ENCODE measurements around the gene CACNA1H. TPM values are rescaled to one million over a fixed set of nuclear protein-coding genes. Genes with fewer than 3 reads are reported as not detected.
"Not testable (repeated sequence)": the region's sequence is repeated elsewhere in the genome, so short reads cannot be mapped to it uniquely, and the experiment has no call there.

CACNA1H gene
- total RNA-seq, 1 donor from 2014 or later, result under 0.01 TPM

- no peak for DNase-seq (ENCODE audit: low read depth in 2 of 2)
These were observed 71.7 kb downstream of the CACNA1H start for GRCh38 chr16:1224558-1224957.

- no peak for DNase-seq (ENCODE audit: low read depth in 2 of 2)
These were observed 72.1 kb downstream of the CACNA1H start, which contains the start of gene TPSG1 for GRCh38 chr16:1225051-1225451. Gene TPSG1, minus strand, starts transcription at chr16:1225268. Its CDS starts 16 bp downstream, at chr16:1225252.

- DNase-seq (ENCODE audit: low read depth in 2 of 2), result not testable (repeated sequence)
These were observed 72.9 kb downstream of the CACNA1H start for GRCh38 chr16:1225728-1226311.

GRCh38 chr16:1226692-1227091, 73.8 kb downstream of the CACNA1H start:
- DNase-seq (ENCODE audit: low read depth in 2 of 2), result not testable (repeated sequence)

GRCh38 chr16:1228227-1228626, 75.3 kb downstream of the CACNA1H start:
- DNase-seq (ENCODE audit: low read depth in 2 of 2), result not testable (repeated sequence)

GRCh38 chr16:1229476-1229875, 76.6 kb downstream of the CACNA1H start:
- not testable (repeated sequence) for DNase-seq (ENCODE audit: low read depth in 2 of 2)

- not testable (repeated sequence) for DNase-seq (ENCODE audit: low read depth in 2 of 2)
These were observed 77.2 kb downstream of the CACNA1H start, which contains the start of gene TPSB2 for GRCh38 chr16:1230084-1230470. Gene TPSB2, minus strand, starts transcription at chr16:1230184. Its CDS starts 233 bp downstream, at chr16:1229951.

GRCh38 chr16:1230471-1231212, 77.7 kb downstream of the CACNA1H start:
- not testable (repeated sequence) for DNase-seq (ENCODE audit: low read depth in 2 of 2)

GRCh38 chr16:1231301-1231700, 78.4 kb downstream of the CACNA1H start:
- DNase-seq (ENCODE audit: low read depth in 2 of 2), result not testable (repeated sequence)

DNA sequence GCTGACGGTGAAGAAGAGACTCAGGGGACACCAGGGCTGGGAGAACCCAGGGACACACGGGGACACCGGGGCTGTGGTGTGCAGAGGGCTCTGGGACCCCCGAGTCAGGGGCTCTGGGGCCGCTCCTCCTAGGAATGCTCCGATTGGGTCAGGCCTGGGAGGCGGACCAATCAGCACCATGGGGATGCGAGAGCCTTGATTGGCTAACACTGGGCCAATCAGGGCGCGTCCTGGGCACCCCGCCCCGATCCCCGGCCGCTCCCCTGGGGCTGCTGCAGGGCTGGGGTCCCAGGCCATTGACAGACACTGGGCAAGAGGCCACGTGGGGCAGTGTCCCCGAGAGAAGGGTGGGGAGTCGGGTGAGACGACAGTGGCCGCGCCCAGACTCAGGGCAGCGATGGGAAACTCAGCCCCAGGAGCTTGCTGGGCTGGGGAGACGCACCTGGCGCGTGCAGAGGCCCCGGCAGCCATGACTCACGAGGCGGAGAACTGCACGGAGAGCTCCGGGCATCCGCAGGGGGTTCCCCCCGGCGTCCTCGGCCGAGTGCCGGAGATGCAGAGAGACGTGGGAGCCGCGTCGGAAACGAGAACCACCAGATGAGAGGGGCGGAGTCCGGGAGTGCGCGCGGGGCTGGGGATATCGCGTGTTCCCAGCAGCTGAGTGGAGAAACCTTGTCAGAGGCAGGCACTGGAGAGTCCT, 79.3 kb downstream of the CACNA1H start:
- not testable (repeated sequence) for DNase-seq (ENCODE audit: low read depth in 2 of 2)

DNA sequence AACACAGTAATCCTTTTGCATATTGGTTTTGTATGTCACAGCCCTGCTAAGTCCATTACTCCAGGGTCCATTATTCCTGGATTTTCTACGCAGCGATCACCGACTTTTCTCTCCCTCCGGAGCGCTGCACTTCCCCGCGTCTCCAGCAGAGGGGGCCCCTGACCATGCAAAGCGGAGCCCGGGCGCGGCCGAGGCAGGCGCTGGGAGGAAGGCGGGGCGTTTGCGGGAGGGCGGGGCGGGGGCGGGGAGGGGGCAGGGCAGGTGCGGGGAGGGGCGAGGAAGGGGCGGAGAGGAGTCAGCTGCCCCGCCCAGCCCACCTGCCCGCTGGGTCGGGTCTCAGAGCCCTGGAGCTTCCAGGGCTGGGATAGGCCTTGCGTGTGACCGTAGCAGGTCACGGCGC, 83.8 kb downstream of the CACNA1H start:
- not testable (repeated sequence) for DNase-seq (ENCODE audit: low read depth in 2 of 2)

DNA sequence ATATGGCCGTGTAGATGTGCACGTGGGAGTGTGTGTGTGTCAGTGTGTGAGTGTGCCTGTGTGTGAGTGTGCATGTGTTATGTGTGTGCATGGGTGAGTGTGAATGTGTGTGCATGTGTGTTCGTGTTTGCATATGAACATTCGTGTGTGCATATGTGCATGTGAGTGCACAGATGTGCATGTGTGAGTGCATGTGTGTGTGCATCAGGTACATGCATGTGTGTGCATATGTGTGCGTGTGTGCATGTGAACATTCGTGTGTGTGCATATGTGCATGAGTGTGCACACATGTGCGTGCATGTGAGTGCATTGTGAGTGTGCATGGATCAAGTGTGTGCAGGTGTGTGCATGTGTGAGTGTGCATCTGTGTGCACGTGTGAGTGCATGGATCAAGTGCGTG, 85.1 kb downstream of the CACNA1H start:
- no peak for DNase-seq (ENCODE audit: low read depth in 2 of 2)

- DNase-seq (ENCODE audit: low read depth in 2 of 2), result not testable (repeated sequence)
These were observed 86.0 kb downstream of the CACNA1H start for GRCh38 chr16:1238909-1239308.

- DNase-seq (ENCODE audit: low read depth in 2 of 2), result not testable (repeated sequence)
These were observed 86.7 kb downstream of the CACNA1H start for GRCh38 chr16:1239575-1239974.

- DNase-seq (ENCODE audit: low read depth in 2 of 2), result not testable (repeated sequence)
These were observed 87.5 kb downstream of the CACNA1H start, which contains the start of gene TPSAB1 for GRCh38 chr16:1240436-1240835. Gene TPSAB1, plus strand, starts transcription at chr16:1240705. Its CDS starts 234 bp downstream, at chr16:1240939.

DNA sequence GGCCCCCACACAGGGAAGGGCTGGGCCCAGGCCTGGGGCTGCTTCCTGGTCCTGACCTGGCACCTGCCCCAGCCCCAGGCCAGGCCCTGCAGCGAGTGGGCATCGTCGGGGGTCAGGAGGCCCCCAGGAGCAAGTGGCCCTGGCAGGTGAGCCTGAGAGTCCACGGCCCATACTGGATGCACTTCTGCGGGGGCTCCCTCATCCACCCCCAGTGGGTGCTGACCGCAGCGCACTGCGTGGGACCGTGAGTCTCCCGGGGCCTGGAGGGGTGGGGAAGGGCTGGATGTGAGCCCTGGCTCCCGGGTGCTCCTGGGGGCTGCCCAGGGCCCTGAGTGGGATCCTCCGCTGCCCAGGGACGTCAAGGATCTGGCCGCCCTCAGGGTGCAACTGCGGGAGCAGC, 88.2 kb downstream of the CACNA1H start:
- DNase-seq (ENCODE audit: low read depth in 2 of 2), result not testable (repeated sequence)

- DNase-seq (ENCODE audit: low read depth in 2 of 2), result not testable (repeated sequence)
These were observed 90.5 kb downstream of the CACNA1H start for GRCh38 chr16:1243363-1243762.

DNA sequence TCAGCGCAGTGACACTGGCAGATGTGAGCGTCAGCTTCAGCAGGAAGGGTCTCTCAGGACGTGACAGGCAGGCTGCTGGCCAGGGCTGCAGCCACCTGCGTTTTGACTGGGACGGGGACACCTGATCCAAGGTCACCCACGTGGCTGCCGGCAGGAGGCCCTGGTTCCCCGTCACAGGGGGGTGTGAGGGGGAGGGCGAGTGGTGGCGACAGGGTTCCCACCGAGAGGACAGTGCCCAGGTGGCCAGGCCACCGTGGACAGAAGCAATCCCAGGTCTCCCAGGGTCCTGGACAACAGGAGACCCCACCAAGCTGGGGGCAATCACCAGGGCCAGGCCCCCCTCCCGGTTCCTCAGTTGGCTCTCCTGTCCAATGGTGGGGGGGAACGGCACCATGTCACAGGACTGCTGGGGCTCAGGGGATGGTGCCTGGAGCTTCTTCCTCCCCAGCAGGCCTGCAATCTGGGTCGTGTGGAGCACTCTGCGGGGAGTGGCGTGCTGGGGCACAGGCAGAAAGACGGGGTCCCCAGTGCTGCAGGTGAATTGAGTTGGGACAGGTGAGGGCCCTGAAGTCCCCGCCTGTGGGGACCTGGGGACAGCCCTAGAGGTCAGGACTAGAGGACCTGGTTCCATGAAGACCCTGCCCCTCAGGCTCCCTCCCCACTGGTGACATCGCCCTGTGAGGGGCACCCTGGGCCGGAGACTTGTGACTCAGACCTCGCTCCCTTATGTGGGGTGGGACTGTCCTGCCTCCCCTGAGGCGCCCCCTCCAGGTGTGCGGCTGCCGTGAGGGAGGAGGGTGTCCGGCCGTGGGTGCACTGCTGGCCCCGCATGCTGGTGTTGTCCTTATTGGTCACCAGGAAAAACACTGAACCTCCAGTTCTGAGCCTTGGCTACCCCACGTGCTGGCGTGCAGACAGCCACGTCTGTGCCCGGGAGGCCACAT, 91.3 kb downstream of the CACNA1H start:
- DNase-seq (ENCODE audit: low read depth in 2 of 2), result not testable (repeated sequence)

DNA sequence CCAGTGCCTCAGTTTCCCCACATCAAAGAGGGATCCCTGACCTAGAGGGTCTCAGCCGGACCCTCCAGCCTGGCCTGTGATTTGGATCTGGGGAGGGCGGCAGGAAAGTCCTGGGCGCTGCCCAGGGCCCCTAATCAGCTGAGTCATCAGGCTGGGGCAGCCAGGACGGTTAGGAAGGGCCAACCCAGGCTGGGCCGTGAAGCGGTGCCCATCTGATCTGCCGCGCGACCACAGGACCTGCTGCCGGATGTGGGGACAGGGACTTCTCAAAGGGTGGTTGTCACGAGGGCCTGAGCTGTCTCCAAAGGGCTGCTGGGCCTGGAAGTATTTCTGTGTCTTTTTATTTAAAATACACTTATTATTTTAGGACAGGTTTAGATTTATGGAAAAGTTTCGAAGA, 92.0 kb downstream of the CACNA1H start:
- DNase-seq (ENCODE audit: low read depth in 2 of 2), result no peak

DNA sequence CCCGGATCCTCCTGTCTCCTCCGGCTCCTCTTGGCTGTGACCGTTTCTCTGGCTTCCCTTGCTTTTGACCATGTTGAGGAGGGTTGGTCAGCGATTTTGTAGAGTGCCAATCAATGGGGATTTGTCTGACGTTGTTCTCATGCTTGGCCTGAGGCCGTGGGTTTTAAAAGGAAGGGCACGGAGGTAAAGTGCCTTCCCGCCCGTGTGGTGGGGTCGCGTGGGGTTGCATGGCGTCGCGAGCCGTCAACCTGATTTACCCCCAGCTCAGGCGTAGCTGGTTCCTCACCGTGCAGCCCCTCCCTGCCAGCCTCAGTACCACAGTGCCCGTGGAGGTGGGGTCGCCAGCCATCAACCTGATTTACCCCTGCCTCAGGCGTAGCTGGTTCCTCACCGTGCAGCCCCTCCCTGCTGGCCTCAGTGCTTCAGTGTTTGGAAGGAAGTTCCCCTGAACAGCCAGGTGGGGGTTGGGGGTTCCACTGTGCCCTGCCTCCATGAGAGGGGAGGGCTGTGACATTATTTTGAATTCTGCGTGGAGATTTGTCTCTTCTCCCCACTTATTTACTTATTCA, 92.6 kb downstream of the CACNA1H start:
- DNase-seq (ENCODE audit: low read depth in 2 of 2), result no peak

Data from dermis microvascular lymphatic vessel endothelial cell (primary cell).